ENCODE results near the gene KMT5C.

The KMT5C gene

GRCh38 chr19:55314396-55314795 is 25.3 kb upstream of the KMT5C start:
- H3K36me3 ChIP-seq (ENCODE audit: insufficient read depth, low read length): no peaks in the 10 kb centered on the region
- TF ChIP-seq EZH2phosphoT487 (IDR thresholded peaks at IDR 0.05; ENCODE audit: borderline replicate concordance) (no peak), CTCF (conservative IDR thresholded peaks at IDR 0.05; ENCODE audit: low read length) (no peak)
- no peak overlapping the region for H2AFZ ChIP-seq (ENCODE audit: low read length)
- H3K4me3 ChIP-seq (ENCODE audit: low read length, poor library complexity, severe bottlenecking): no peak overlapping the region
- H3K9me3 ChIP-seq (ENCODE audit: insufficient read depth, low read depth, low read length): no peaks in the 10 kb centered on the region
- no peaks in the 10 kb centered on the region for H3F3A ChIP-seq (ENCODE audit: low read depth)
- H3K9ac ChIP-seq (ENCODE audit: low read depth, low read length, poor library complexity, severe bottlenecking): no peak overlapping the region
- no peak overlapping the region for H3K4me2 ChIP-seq (ENCODE audit: low read depth, low read length, poor library complexity, severe bottlenecking)
- no peaks in the 10 kb centered on the region for H3K27me3 ChIP-seq (ENCODE audit: insufficient read depth, low read length, poor library complexity, severe bottlenecking)
- no peaks in the 10 kb centered on the region for H3K79me2 ChIP-seq (ENCODE audit: insufficient read depth, low read length)
- no peaks in the 10 kb centered on the region for H3K9me2 ChIP-seq (replicated peaks; ENCODE audit: low read depth, low read length)
- H3K4me1 ChIP-seq (ENCODE audit: insufficient read depth, low read length, poor library complexity, severe bottlenecking): no peaks in the 10 kb centered on the region
- H4K20me1 ChIP-seq (ENCODE audit: insufficient read depth, low read length, poor library complexity, severe bottlenecking): no peaks in the 10 kb centered on the region

GRCh38 chr19:55315956-55316525 is 23.6 kb upstream of the KMT5C start:
- Histone ChIP-seq H3K4me1 (ENCODE audit: insufficient read depth, low read length, poor library complexity, severe bottlenecking) (peaks cover under 1% of the 10 kb centered on the region), H2AFZ (ENCODE audit: low read length) (no peak overlapping the region), H3K9ac (ENCODE audit: low read depth, low read length, poor library complexity, severe bottlenecking) (no peak overlapping the region), H3K79me2 (ENCODE audit: insufficient read depth, low read length) (no peaks in the 10 kb centered on the region), H3K27me3 (ENCODE audit: insufficient read depth, low read length, poor library complexity, severe bottlenecking) (no peaks in the 10 kb centered on the region), H3K9me2 (replicated peaks; ENCODE audit: low read depth, low read length) (no peaks in the 10 kb centered on the region), H3K4me3 (ENCODE audit: low read length, poor library complexity, severe bottlenecking) (no peak overlapping the region), H3K36me3 (ENCODE audit: insufficient read depth, low read length) (no peaks in the 10 kb centered on the region), H4K20me1 (ENCODE audit: insufficient read depth, low read length, poor library complexity, severe bottlenecking) (no peaks in the 10 kb centered on the region), H3K9me3 (ENCODE audit: insufficient read depth, low read depth, low read length) (no peaks in the 10 kb centered on the region), H3K4me2 (ENCODE audit: low read depth, low read length, poor library complexity, severe bottlenecking) (no peak overlapping the region), H3F3A (ENCODE audit: low read depth) (no peaks in the 10 kb centered on the region)
- TF ChIP-seq CTCF (conservative IDR thresholded peaks at IDR 0.05; ENCODE audit: low read length) (no peak), EZH2phosphoT487 (IDR thresholded peaks at IDR 0.05; ENCODE audit: borderline replicate concordance) (no peak)

- Histone ChIP-seq H3K4me1 (ENCODE audit: insufficient read depth, low read length, poor library complexity, severe bottlenecking) (peaks cover 6% of the 10 kb centered on the region), H3F3A (ENCODE audit: low read depth) (no peaks in the 10 kb centered on the region), H3K36me3 (ENCODE audit: insufficient read depth, low read length) (no peaks in the 10 kb centered on the region), H3K9ac (ENCODE audit: low read depth, low read length, poor library complexity, severe bottlenecking) (no peak overlapping the region), H4K20me1 (ENCODE audit: insufficient read depth, low read length, poor library complexity, severe bottlenecking) (no peaks in the 10 kb centered on the region), H3K9me2 (replicated peaks; ENCODE audit: low read depth, low read length) (no peaks in the 10 kb centered on the region), H3K4me2 (ENCODE audit: low read depth, low read length, poor library complexity, severe bottlenecking) (no peak overlapping the region), H3K9me3 (ENCODE audit: insufficient read depth, low read depth, low read length) (no peaks in the 10 kb centered on the region), H2AFZ (ENCODE audit: low read length) (no peak overlapping the region), H3K27me3 (ENCODE audit: insufficient read depth, low read length, poor library complexity, severe bottlenecking) (no peaks in the 10 kb centered on the region), H3K4me3 (ENCODE audit: low read length, poor library complexity, severe bottlenecking) (no peak overlapping the region), H3K79me2 (ENCODE audit: insufficient read depth, low read length) (no peaks in the 10 kb centered on the region)
- TF ChIP-seq CTCF (conservative IDR thresholded peaks at IDR 0.05; ENCODE audit: low read length) (no peak), EZH2phosphoT487 (IDR thresholded peaks at IDR 0.05; ENCODE audit: borderline replicate concordance) (no peak)
These were observed 23.0 kb upstream of the KMT5C start for GRCh38 chr19:55316646-55317045.
